OCI-LY7 (cell line): ENCODE data around the gene GRIN3B. TPM values are rescaled to one million over a fixed set of nuclear protein-coding genes. Genes with fewer than 3 reads are reported as not detected.

Experiments used
- BruUV-seq: library from RNA; stranded (reverse); fragments of 400-500 nt; replicated peaks from 2 replicates; lab custom pipeline; 2021; lab: Mats Ljungman, UMichigan
- CTCF ChIA-PET: fragments of 300-600 bp; sonication (Branson Sonifier 250); formaldehyde crosslinking; loops from one replicate; lab custom pipeline; 2022; ENCODE audit warnings: antibody characterized with exemption; ENCODE audit not compliant: unreplicated experiment; lab: Charles Lee
- POLR2A ChIA-PET: fragments of 300-600 bp; sonication (Branson Sonifier 250); formaldehyde crosslinking; loops from one replicate; lab custom pipeline; 2022; ENCODE audit warnings: antibody characterized with exemption; lab: Charles Lee
- DNase-seq: peaks from one replicate; pipeline ENCODE4 v3.0.0-alpha.2; 2015; ENCODE audit warnings: low spot score
- H2AFZ ChIP-seq: fragments of 200-600 bp; sonication (generic), shearing (Covaris generic); 2 replicates; pipeline ENCODE4 v1.6.1; 2014; ENCODE audit warnings: mild to moderate bottlenecking, antibody characterized with exemption, low read length, moderate library complexity
- H3K27ac ChIP-seq: fragments of 200-600 bp; sonication (generic); 2 replicates; pipeline ENCODE4 v1.5.1; 2014; ENCODE audit warnings: mixed run types, low read depth, mild to moderate bottlenecking, moderate library complexity, low read length, inconsistent platforms; ENCODE audit not compliant: poor library complexity, severe bottlenecking
- H3K36me3 ChIP-seq: fragments of 200-600 bp; sonication (generic); 2 replicates; pipeline ENCODE4 v1.6.1; 2014; ENCODE audit warnings: mild to moderate bottlenecking, antibody characterized with exemption, low read length, moderate library complexity, mixed read lengths; ENCODE audit not compliant: insufficient read depth
- H3K4me1 ChIP-seq: fragments of 200-600 bp; sonication (generic); 2 replicates; pipeline ENCODE4 v1.5.1; 2014; ENCODE audit warnings: mild to moderate bottlenecking, low read length; ENCODE audit not compliant: insufficient read depth, poor library complexity, severe bottlenecking
- H3K4me2 ChIP-seq: fragments of 200-600 bp; sonication (generic); 2 replicates; pipeline ENCODE4 v1.6.1; 2014; ENCODE audit warnings: mild to moderate bottlenecking, low read length
- H3K4me3 ChIP-seq: fragments of 200-600 bp; sonication (generic); 2 replicates; pipeline ENCODE4 v1.5.1; 2014; ENCODE audit warnings: mild to moderate bottlenecking, low read depth, low read length; ENCODE audit not compliant: poor library complexity, severe bottlenecking
- H3K79me2 ChIP-seq: fragments of 200-600 bp; sonication (generic); 2 replicates; pipeline ENCODE4 v1.6.1; 2016; ENCODE audit warnings: low read depth, mild to moderate bottlenecking, low read length, moderate library complexity, mixed read lengths; ENCODE audit not compliant: insufficient read depth
- H3K9me2 ChIP-seq: fragments of 200-600 bp; sonication (generic); 2 replicates; pipeline ENCODE4 v1.6.1; 2016; ENCODE audit warnings: mild to moderate bottlenecking, low read length, mixed read lengths; ENCODE audit not compliant: insufficient read depth
- H3K9me3 ChIP-seq: fragments of 200-600 bp; sonication (generic); 2 replicates; pipeline ENCODE4 v1.6.1; 2014; ENCODE audit warnings: mild to moderate bottlenecking, mixed run types, low read length, mixed read lengths
- H4K20me1 ChIP-seq: fragments of 200-600 bp; sonication (generic); 2 replicates; pipeline ENCODE4 v1.6.1; 2014; ENCODE audit warnings: mild to moderate bottlenecking, antibody characterized with exemption, low read length, moderate library complexity, mixed read lengths; ENCODE audit not compliant: insufficient read depth
- CTCF ChIP-seq: fragments of 200-600 bp; sonication (generic); conservative IDR thresholded peaks from 2 replicates; pipeline ENCODE4 v1.5.1; 2014; ENCODE audit warnings: mild to moderate bottlenecking, antibody characterized with exemption, low read length, moderate library complexity, mixed read lengths
- EZH2phosphoT487 ChIP-seq: fragments of 200-600 bp; sonication (generic); IDR thresholded peaks from 2 replicates; pipeline ENCODE4 v1.6.1; 2018; ENCODE audit warnings: low read depth, borderline replicate concordance, mild to moderate bottlenecking, mixed run types, antibody characterized with exemption, low read length, moderate library complexity, mixed read lengths
- intact Hi-C: fragments of 100-400 bp; cut with micrococcal nuclease; formaldehyde crosslinking; loops from one replicate; pipeline ENCODE4 v1.10.0; 2022; ENCODE audit not compliant: unreplicated experiment
- total RNA-seq, 2 experiments: library from RNA; depleted of rRNA in 1 of 2; stranded (reverse); fragments of >200 nt in 1 of 2; shearing (Covaris generic) in 1 of 2; gene quantifications; 2 replicates each; pipeline ENCODE4 v1.2.3, GENCODE V29; 2014 to 2022

GRIN3B gene
- total RNA-seq, 2 experiments from 2014 or later, result not detected

GRCh38 chr19:976476-976875 lies 23.7 kb upstream of the GRIN3B start:
- no peak for DNase-seq
- peaks cover 3% of the 10 kb centered on the region; the same call in 1 of the 2 replicates for H3K36me3 ChIP-seq
- H3K4me1 ChIP-seq, result no peaks in the 10 kb centered on the region
- no peak overlapping the region for H3K27ac ChIP-seq
- no peak for TF ChIP-seq EZH2phosphoT487
- TF ChIP-seq CTCF, result no peak
- POLR2A ChIA-PET, result no interaction called here
- no peak overlapping the region for H2AFZ ChIP-seq
- no peaks in the 10 kb centered on the region for H4K20me1 ChIP-seq
- no peaks in the 10 kb centered on the region for H3K9me2 ChIP-seq
- 0 out of 2 replicates have a peak, but pooled peaks cover 2% of the 10 kb centered on the region for H3K9me3 ChIP-seq
- BruUV-seq, result no TSS peak
- no peak overlapping the region for H3K4me3 ChIP-seq
- H3K79me2 ChIP-seq, result no peaks in the 10 kb centered on the region
- CTCF ChIA-PET, result no interaction called here
- intact Hi-C loops, result no loop called here
- H3K4me2 ChIP-seq, result no peak overlapping the region

GRCh38 chr19:977058-977464 lies 23.2 kb upstream of the GRIN3B start:
- no TSS peak for BruUV-seq
- Histone ChIP-seq H3K79me2 (no peaks in the 10 kb centered on the region), H3K4me3 (no peak overlapping the region), H4K20me1 (no peaks in the 10 kb centered on the region), H3K36me3 (no peaks in the 10 kb centered on the region), H3K27ac (no peak overlapping the region), H3K9me3 (no peaks in the 10 kb centered on the region), H3K4me2 (no peak overlapping the region), H2AFZ (no peak overlapping the region), H3K4me1 (no peaks in the 10 kb centered on the region), H3K9me2 (no peaks in the 10 kb centered on the region)
- intact Hi-C loops, result no loop called here
- DNase-seq, result no peak
- ChIA-PET POLR2A (no interaction called here), CTCF (no interaction called here)
- TF ChIP-seq CTCF, result no peak

DNA sequence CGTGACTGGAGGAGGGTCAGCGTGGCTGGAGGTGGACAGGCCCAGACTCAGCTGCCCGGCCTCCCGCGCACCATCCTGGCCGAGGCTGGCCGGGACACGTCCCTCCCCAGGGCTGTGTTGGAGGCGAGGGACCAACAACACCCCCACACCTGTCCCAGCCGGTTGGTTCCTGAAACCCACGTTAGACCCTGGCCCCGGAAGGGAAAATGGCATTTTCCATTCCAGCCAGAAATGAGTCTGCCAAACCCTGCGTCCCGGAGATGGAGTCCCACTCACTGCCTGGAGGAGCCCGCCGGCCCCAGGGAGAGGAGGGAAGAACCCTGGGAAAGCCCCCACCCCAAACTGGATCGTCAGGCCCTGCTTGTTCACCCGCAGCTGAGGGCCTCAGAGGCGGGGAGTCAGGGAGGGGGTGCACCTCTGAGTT lies 20.9 kb upstream of the GRIN3B start:
- CTCF ChIA-PET, result no interaction called here
- no peak overlapping the region for H3K4me3 ChIP-seq
- POLR2A ChIA-PET, result no interaction called here

More for the DNA sequence above, 20.9 kb upstream of the GRIN3B start:
- Histone ChIP-seq H2AFZ (no peak overlapping the region), H3K36me3 (no peaks in the 10 kb centered on the region), H3K27ac (no peak overlapping the region), H3K9me3 (no peaks in the 10 kb centered on the region), H3K79me2 (peaks cover under 1% of the 10 kb centered on the region; the same call in 1 of the 2 replicates), H3K4me2 (no peak overlapping the region), H4K20me1 (no peaks in the 10 kb centered on the region), H3K9me2 (no peaks in the 10 kb centered on the region), H3K4me1 (peaks cover 14% of the 10 kb centered on the region)
- no peak for TF ChIP-seq EZH2phosphoT487
- no peak for TF ChIP-seq CTCF
- DNase-seq, result no peak
- intact Hi-C loops, result no loop called here
- BruUV-seq, result no TSS peak
